HFFc6 (cell line): ENCODE data around the gene ME2. TPM values are rescaled to one million over a fixed set of nuclear protein-coding genes. Genes with fewer than 3 reads are reported as not detected.
"Not testable (repeated sequence)": the region's sequence is repeated elsewhere in the genome, so short reads cannot be mapped to it uniquely, and the experiment has no call there.

Experiments used
- DNase-seq: peaks from one replicate; pipeline ENCODE4 v3.0.0-alpha.2; 2018
- H3K27ac Mint-ChIP-seq: 2 replicates; pipeline ENCODE4 v1.8.0; 2020; ENCODE audit warnings: mild to moderate bottlenecking, mixed read lengths
- H3K27me3 Mint-ChIP-seq: 2 replicates; pipeline ENCODE4 v1.8.0; 2021; ENCODE audit warnings: mild to moderate bottlenecking, moderate library complexity, mixed read lengths; ENCODE audit not compliant: insufficient read depth
- H3K36me3 Mint-ChIP-seq: 2 replicates; pipeline ENCODE4 v1.8.0; 2021; ENCODE audit warnings: low read depth, mixed read lengths
- H3K4me1 Mint-ChIP-seq: 2 replicates; pipeline ENCODE4 v1.8.0; 2020; ENCODE audit warnings: low read depth, mixed read lengths
- H3K4me3 Mint-ChIP-seq: 2 replicates; pipeline ENCODE4 v1.8.0; 2020; ENCODE audit warnings: mild to moderate bottlenecking, moderate library complexity, mixed read lengths
- H3K9me3 Mint-ChIP-seq: 2 replicates; pipeline ENCODE4 v1.8.0; 2020; ENCODE audit warnings: mild to moderate bottlenecking, mixed read lengths
- total RNA-seq, 6 experiments: library from RNA; stranded (reverse); fragmentation: NEBNext Ultra II Directional; extraction: Animal tissue kit (Norgen Biotek cat#: 25700); gene quantifications; 2 replicates in 1 of 6; 3 replicates in 5 of 6; pipeline ENCODE4 v1.2.3, GENCODE V29; 2021
- TF ChIP-seq, protein P1 (sequence below): fragments of 200-600 bp; sonication (generic); IDR thresholded peaks from 2 replicates; pipeline ENCODE4 v1.5.0; 2021; ENCODE audit warnings: antibody characterized with exemption, mild to moderate bottlenecking

ME2 gene
- total RNA-seq, 6 experiments from 2014 or later: 34.6 to 43.4 (median 38.7) TPM

DNA sequence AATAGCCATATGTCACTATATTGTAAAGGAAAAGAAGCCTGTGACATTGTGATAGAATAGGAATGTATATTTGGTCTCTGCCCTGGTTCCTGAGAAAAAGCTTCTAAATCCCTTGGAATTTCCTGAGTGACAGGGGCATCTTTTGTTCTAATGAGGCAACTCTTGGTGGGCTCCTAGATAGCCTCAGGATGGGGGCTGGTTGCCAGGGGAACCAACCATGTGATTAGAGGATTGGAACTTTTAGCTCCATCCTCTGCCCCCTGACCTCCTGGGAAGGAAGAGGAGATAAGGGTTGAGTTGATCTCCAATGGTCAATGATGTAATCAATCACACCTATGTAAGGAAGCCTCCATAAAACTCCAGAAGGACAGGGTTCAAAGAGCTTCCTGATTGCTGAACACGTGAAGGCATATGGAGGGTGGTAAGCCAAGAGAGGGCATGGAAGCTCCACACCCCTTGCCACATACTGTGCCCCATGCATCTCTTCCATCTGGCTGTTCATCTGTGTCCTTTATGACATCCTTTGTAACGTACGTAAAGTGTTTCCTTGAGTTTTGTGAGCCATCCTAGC lies 2.9 kb upstream of the ME2 start:
- Mint-ChIP-seq H3K27me3 (peaks cover 15% of the 10 kb centered on the region), H3K4me1 (peaks cover 22% of the 10 kb centered on the region), H3K9me3 (no peaks in the 10 kb centered on the region), H3K36me3 (no peaks in the 10 kb centered on the region), H3K27ac (no peak overlapping the region), H3K4me3 (no peak overlapping the region)
- TF ChIP-seq, protein P1, sequence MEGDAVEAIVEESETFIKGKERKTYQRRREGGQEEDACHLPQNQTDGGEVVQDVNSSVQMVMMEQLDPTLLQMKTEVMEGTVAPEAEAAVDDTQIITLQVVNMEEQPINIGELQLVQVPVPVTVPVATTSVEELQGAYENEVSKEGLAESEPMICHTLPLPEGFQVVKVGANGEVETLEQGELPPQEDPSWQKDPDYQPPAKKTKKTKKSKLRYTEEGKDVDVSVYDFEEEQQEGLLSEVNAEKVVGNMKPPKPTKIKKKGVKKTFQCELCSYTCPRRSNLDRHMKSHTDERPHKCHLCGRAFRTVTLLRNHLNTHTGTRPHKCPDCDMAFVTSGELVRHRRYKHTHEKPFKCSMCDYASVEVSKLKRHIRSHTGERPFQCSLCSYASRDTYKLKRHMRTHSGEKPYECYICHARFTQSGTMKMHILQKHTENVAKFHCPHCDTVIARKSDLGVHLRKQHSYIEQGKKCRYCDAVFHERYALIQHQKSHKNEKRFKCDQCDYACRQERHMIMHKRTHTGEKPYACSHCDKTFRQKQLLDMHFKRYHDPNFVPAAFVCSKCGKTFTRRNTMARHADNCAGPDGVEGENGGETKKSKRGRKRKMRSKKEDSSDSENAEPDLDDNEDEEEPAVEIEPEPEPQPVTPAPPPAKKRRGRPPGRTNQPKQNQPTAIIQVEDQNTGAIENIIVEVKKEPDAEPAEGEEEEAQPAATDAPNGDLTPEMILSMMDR: no peak
- no peak for DNase-seq

DNA sequence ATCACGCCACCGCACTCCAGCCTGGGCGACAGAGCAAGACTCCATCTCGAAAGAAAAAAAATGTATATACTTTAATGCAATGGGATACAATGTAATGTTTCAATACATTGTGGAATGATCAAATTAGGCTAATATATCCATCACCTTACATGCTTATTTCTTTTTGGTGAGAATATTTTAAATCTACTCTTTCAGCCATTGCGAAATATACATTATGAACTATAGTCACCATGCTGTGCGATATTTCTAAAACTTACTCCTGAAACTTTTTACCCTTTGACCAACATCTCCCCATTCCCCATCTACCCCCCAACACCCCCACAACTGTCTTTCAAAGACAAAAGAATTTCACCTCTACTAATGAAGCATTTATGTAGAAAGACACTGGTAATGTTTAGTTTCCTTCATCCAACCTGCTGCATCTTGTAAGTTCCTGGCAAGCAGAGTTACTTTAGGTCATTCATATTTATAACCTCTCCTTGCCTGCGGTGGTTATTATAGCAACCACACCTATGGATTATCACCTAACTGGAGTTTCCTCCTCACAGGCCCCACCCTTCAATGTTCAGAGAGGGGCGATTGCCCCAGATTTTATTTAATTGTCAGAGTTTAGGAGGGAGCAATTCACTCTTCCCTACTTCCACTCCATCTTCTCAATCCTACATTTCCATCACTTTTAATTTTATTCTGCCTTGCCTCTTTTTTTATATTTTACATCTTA lies 1.2 kb upstream of the ME2 start:
- Mint-ChIP-seq H3K4me1 (peaks cover 16% of the 10 kb centered on the region), H3K9me3 (no peaks in the 10 kb centered on the region), H3K27me3 (peaks cover 12% of the 10 kb centered on the region), H3K4me3 (peak overlapping the region; percentile 97), H3K36me3 (no peaks in the 10 kb centered on the region), H3K27ac (peak overlapping the region; percentile 90; the same call in 1 of the 2 replicates)
- TF ChIP-seq, protein P1: no peak
- no peak for DNase-seq

DNA sequence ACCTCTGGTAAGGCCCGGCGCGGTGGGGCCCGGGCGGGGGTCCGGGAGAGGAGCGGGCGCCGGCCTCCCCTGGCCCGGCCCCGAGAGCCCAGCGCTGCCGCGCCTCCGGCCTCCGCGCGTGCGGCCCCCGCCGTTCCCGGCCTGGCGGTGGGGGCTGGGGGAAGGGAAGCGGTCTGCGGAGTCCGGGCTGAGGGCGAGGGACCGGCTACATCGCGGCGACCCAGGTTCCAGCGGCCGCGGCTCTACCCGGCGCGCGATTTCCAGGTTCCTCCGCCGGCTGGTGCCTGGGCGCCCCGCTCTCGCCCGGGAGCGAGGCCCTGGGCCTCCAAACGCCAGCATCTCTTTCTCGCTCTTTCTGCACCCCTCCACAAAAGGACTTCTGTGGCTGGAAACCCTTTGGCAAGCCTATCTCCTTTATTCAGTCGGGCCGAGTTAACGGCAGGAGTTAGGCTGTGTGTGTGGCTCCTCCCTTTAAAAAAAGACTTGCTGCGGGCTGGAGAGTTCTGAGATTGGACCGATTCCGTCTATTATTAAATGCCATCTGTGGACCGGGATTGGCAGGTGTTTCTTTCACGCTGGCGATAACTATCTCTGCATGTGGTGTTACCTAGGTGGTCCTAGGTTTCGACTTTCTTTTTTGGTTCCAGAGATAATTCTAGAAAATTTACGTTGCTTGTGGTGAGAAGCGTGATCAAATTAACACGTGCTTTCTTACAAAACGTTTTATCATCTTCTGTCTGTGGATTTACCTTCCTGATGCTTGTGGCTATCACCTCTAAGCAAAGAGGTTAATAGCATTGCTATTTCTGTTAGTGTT lies 592 bp downstream of the ME2 start:
- Mint-ChIP-seq H3K4me3 (peak overlapping the region; percentile 93), H3K4me1 (peaks cover 16% of the 10 kb centered on the region), H3K9me3 (no peaks in the 10 kb centered on the region), H3K27me3 (peaks cover 6% of the 10 kb centered on the region; the same call in 1 of the 2 replicates), H3K27ac (peak overlapping the region; percentile 90), H3K36me3 (no peaks in the 10 kb centered on the region)
- TF ChIP-seq, protein P1: no peak
- DNase-seq: peak; percentile 57

DNA sequence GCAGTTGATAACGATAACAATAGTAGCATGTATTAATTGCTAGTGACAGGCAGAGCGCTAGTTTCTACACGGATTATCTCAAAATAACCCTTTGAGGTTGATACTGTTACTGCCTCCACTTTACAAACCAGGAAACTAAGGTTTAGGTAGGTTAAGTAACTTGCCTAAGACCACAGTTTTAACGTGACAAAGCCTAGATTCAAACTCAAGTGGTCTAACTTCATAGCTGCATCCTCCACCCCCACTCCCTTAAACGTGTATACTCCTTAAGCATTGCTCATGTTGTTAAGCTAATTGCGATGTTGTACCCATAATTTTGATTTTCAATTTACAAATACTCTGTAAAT lies 1.2 kb downstream of the ME2 start:
- Mint-ChIP-seq H3K4me3 (peak overlapping the region; percentile 93), H3K27me3 (peaks cover 3% of the 10 kb centered on the region; the same call in 1 of the 2 replicates), H3K9me3 (no peaks in the 10 kb centered on the region), H3K36me3 (no peaks in the 10 kb centered on the region), H3K27ac (peak overlapping the region; percentile 90), H3K4me1 (peaks cover 16% of the 10 kb centered on the region)
- TF ChIP-seq, protein P1: no peak
- DNase-seq: no peak

DNA sequence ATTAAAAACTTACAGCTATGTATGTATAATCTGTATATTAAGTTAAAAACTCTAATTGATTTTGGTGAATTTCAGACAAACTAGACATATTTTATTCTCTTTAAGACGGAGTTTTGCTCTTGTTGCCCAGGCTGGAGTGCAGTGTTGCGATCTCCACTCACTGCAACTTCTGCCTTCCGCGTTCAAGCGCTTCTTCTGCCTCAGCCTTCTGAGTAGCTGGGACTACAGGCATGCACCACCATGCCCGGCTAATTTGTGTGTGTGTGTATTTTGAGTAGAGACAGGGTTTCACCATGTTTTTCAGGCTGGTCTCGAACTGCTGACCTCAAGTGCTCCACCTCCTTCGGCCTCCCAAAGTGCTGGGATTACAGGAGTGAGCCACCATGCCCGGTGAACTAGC lies 2.0 kb downstream of the ME2 start:
- H3K27ac Mint-ChIP-seq, DNase-seq, H3K9me3 Mint-ChIP-seq, H3K27me3 Mint-ChIP-seq, H3K36me3 Mint-ChIP-seq, H3K4me3 Mint-ChIP-seq: not testable (repeated sequence)
- peaks cover 16% of the 10 kb centered on the region for H3K4me1 Mint-ChIP-seq
